CD8-positive, alpha-beta memory T cell (primary cell): ENCODE measurements around the gene FUT7. TPM values are rescaled to one million over a fixed set of nuclear protein-coding genes. Genes with fewer than 3 reads are reported as not detected.

Experiments
- CTCF ChIA-PET: fragments of 350-600 bp; sonication (Branson Sonifier 250); formaldehyde crosslinking; loops from one replicate; lab custom pipeline; 2021; ENCODE audit warnings: antibody characterized with exemption; lab: Charles Lee
- POLR2A ChIA-PET: fragments of 350-600 bp; sonication (Branson Sonifier 250); formaldehyde crosslinking; loops from one replicate; lab custom pipeline; 2021; ENCODE audit warnings: antibody characterized with exemption; lab: Charles Lee
- DNase-seq, 5 donors: peaks; one replicate each; pipeline versions ENCODE4 v3.0.0 to v3.0.0-alpha.2; 2020 to 2022; ENCODE audit warnings: mixed read lengths in 1 of 5
- H3K27ac ChIP-seq: one replicate; pipeline ENCODE4 v1.7.0; 2013; ENCODE audit warnings: low read depth, mild to moderate bottlenecking, low read length, moderate library complexity
- H3K27me3 ChIP-seq: 2 replicates; pipeline ENCODE4 v1.7.0; 2013; ENCODE audit warnings: low read length, mild to moderate bottlenecking; ENCODE audit not compliant: insufficient read depth, poor library complexity, severe bottlenecking
- H3K36me3 ChIP-seq: 2 replicates; pipeline ENCODE4 v1.7.0; 2013; ENCODE audit warnings: mild to moderate bottlenecking, low read length, moderate library complexity; ENCODE audit not compliant: insufficient read depth
- H3K4me1 ChIP-seq: 2 replicates; pipeline ENCODE4 v1.7.0; 2013; ENCODE audit warnings: mild to moderate bottlenecking, low read length, moderate library complexity; ENCODE audit not compliant: insufficient read depth
- H3K4me3 ChIP-seq: 2 replicates; pipeline ENCODE4 v1.7.0; 2013; ENCODE audit warnings: mild to moderate bottlenecking, low read length
- H3K9me3 ChIP-seq: 2 replicates; pipeline ENCODE4 v1.7.0; 2013; ENCODE audit warnings: mild to moderate bottlenecking, low read length
- H3K27ac Mint-ChIP-seq, 8 donors: one replicate each; pipeline ENCODE4 v1.8.0; 2020 to 2021; ENCODE audit warnings: mixed read lengths in 8 of 8, mild to moderate bottlenecking in 6 of 8, inconsistent platforms in 3 of 8, moderate library complexity in 3 of 8
- H3K27me3 Mint-ChIP-seq, 2 donors: one replicate each; pipeline ENCODE4 v1.8.0; 2020 to 2021; ENCODE audit warnings: mixed read lengths in 2 of 2, mild to moderate bottlenecking in 1 of 2, moderate library complexity in 1 of 2
- H3K36me3 Mint-ChIP-seq, 3 donors: one replicate each; pipeline ENCODE4 v1.8.0; 2020 to 2021; ENCODE audit warnings: mixed read lengths in 3 of 3, inconsistent platforms in 1 of 3, mild to moderate bottlenecking in 1 of 3
- H3K4me1 Mint-ChIP-seq, 3 donors: one replicate each; pipeline ENCODE4 v1.8.0; 2020 to 2021; ENCODE audit warnings: mixed read lengths in 3 of 3, inconsistent platforms in 1 of 3, mild to moderate bottlenecking in 1 of 3
- H3K4me3 Mint-ChIP-seq, 7 donors: one replicate each; pipeline ENCODE4 v1.8.0; 2020 to 2021; ENCODE audit warnings: mixed read lengths in 7 of 7, mild to moderate bottlenecking in 6 of 7, moderate library complexity in 4 of 7, inconsistent platforms in 2 of 7
- H3K9me3 Mint-ChIP-seq, 5 donors: one replicate each; pipeline ENCODE4 v1.8.0; 2020 to 2022; ENCODE audit warnings: mixed read lengths in 5 of 5, mild to moderate bottlenecking in 3 of 5, moderate library complexity in 2 of 5, inconsistent platforms in 1 of 5
- polyA plus RNA-seq: library from polyadenylated mRNA; unstranded; fragments of 300-500 nt; fragmentation: Illumina TruSeq; gene quantifications from one replicate; pipeline ENCODE4 v1.2.3, GENCODE V29; 2021
- total RNA-seq, 2 experiments: library from RNA; stranded (reverse); gene quantifications; one replicate each; pipeline ENCODE4 v1.2.3, GENCODE V29; 2021

Gene FUT7
- total and polyA plus RNA-seq, 3 experiments from 2014 or later: 0.57 to 28.7 (median 0.82) TPM

DNA sequence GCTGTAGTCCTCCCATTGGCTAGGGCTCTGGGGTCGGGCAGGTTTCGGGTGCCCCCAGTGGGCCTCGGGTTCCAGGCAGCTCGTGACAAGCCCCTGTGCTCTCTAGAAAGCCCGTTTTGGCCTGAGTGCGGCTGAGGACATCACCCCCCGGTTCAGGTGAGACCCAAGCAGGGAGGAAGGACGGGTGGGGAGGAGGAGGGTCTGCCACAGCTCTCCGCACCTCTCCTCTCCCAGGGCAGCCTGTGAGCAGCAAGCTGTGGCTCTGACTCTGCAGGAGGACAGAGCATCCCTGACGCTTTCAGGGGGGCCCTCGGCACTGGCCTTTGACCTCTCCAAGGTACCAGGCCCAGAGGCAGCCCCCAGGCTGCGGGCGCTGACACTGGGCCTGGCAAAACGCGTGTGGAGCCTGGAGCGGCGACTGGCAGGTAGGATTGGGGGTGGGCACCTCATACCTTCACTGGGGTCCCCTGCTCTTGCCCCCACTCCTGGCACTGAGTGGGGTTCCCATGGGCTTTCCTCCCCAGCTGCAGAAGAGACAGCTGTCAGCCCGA, 39.0 kb downstream of the FUT7 start:
- peaks cover 0 to 1% of the 10 kb centered on the region in 2 donors for H3K27me3 Mint-ChIP-seq
- H3K27me3 ChIP-seq: no peaks in the 10 kb centered on the region
- H3K4me3 Mint-ChIP-seq: peak overlapping the region; percentile 84 to 95 (median 87)
- DNase-seq: no peak
- no peaks in the 10 kb centered on the region for H3K9me3 Mint-ChIP-seq
- H3K27ac Mint-ChIP-seq: peak overlapping the region; percentile 92 to 98 (median 96)
- CTCF ChIA-PET: interaction anchor here (0.8 to 6.7 kb wide), 12 partner anchors 9 to 148 kb away, joined by 3 to 72 read pairs (median 8); partner anchors contain the start of genes ABCA2, C8G, FBXW5 and FUT7
- H3K4me1 ChIP-seq: peaks cover 35% of the 10 kb centered on the region
- H3K27ac ChIP-seq: peak overlapping the region; percentile 83
- H3K9me3 ChIP-seq: no peaks in the 10 kb centered on the region
- peak overlapping the region; percentile 65 for H3K4me3 ChIP-seq
- POLR2A ChIA-PET: interaction anchor here (0.8 to 2.6 kb wide), 11 partner anchors 8 to 94 kb away, joined by 3 to 15 read pairs (median 7); partner anchors contain the start of genes C8G, FBXW5, FUT7 and MAN1B1
- H3K36me3 ChIP-seq: no peaks in the 10 kb centered on the region
- H3K4me1 Mint-ChIP-seq: peaks cover 25 to 54% (median 29%) of the 10 kb centered on the region in 3 donors
- H3K36me3 Mint-ChIP-seq: peaks cover 0 to 17% (median 0%) of the 10 kb centered on the region in 3 donors

DNA sequence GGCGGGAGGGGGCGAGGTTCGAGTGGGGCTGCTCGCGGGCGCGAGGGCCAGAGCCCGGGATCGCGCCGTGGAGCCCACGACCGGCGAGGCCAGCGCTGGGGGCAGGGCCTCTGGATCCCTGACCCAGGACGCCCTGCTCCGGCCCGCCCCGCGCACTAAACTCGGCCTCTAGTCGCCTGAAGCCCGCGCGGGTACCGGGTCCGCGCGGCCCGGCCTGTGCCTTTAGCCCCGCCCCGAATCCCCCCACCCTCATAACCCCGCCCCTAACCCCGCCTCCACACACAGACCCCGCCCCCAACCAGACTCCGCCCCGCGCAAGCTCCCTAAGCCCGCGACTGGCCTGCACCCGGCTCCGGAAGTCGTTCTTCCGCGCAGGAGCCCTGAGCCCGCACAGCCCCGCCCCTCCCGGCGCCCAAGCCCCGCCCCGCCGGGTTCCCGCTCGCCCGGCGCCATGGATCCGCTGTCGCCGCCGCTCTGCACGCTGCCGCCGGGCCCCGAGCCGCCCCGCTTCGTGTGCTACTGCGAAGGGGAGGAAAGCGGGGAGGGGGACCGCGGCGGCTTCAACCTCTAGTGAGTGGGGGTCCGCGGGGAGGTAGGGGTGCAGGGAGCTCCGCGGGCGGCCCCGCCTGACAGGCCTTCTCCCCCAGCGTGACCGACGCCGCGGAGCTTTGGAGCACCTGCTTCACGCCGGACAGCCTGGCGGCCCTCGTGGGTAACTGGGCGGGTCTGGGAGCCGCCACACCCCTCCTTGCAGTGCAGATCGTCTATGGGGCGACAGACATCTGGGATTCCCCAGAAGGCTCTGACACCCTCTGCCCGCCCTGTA, 39.7 kb downstream of the FUT7 start, which contains the start of gene PAXX:
TSS of gene PAXX (plus strand) at position 430 of the 826 bp plus-strand sequence. CDS start at position 452, 22 bp downstream.
- ChIA-PET POLR2A (interaction anchor here (0.6 to 2.6 kb wide), 13 partner anchors 9 to 95 kb away, joined by 3 to 15 read pairs (median 5); partner anchors contain the start of genes C8G, FBXW5, FUT7 and MAN1B1), CTCF (interaction anchor here (0.8 to 6.7 kb wide), 12 partner anchors 10 to 245 kb away, joined by 3 to 72 read pairs (median 8); partner anchors contain the start of genes ABCA2, C8G, FBXW5 and FUT7)
- Histone ChIP-seq H3K36me3 (no peaks in the 10 kb centered on the region), H3K27ac (peak within 1 kb of the TSS; percentile 83), H3K27me3 (no peaks in the 10 kb centered on the region), H3K4me3 (peak within 1 kb of the TSS; percentile 65), H3K9me3 (no peaks in the 10 kb centered on the region), H3K4me1 (peaks cover 28% of the 10 kb centered on the region)
- peak within 1 kb of the TSS; percentile 84 to 95 (median 87) for H3K4me3 Mint-ChIP-seq
- H3K36me3 Mint-ChIP-seq: peaks cover 0 to 17% (median 0%) of the 10 kb centered on the region in 3 donors
- DNase-seq: peak; percentile 91 to 95 (median 92)
- H3K27ac Mint-ChIP-seq: peak within 1 kb of the TSS; percentile 92 to 98 (median 96)
- H3K9me3 Mint-ChIP-seq: no peaks in the 10 kb centered on the region
- H3K4me1 Mint-ChIP-seq: peaks cover 19 to 50% (median 22%) of the 10 kb centered on the region in 3 donors
- H3K27me3 Mint-ChIP-seq: peaks cover 2 to 3% of the 10 kb centered on the region in 2 donors

DNA sequence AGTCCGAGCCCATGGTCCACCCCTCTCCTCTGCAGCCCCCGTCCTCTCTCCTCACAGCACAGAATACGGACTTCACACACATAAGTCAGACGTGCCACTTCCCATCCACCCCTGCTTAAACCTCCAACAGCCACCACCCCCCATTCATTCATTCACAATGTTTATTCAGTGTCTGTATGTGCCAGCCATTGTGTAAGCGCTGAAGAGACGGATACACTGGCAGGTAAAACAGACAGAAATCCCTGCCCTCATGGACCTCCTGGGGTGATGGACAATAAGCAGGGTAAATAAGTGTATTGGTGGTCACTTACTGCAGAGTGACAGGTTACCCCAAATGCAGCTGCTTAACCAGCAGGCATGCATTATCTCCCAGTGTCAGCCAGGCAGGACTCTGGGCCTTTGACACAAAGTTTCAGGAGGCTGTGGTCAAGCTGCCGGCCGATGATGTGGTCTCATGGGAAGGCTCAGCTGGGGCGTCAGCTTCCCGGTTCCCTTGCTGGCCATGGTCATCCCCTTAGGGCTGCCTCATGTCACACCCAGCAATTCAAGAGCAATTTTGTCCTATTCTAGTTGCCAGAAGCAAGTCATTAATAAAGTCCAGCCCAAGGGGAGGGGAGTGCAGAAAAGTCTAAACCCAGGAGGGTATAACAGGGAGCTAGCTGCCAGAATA, 41.5 kb downstream of the FUT7 start:
- Mint-ChIP-seq H3K4me1 (peaks cover 14 to 40% (median 15%) of the 10 kb centered on the region in 3 donors), H3K27me3 (peaks cover 3 to 8% of the 10 kb centered on the region in 2 donors), H3K36me3 (peaks cover 0 to 14% (median 0%) of the 10 kb centered on the region in 3 donors), H3K4me3 (peak overlapping the region in 6 of 7 donors; percentile 73 to 92 (median 78)), H3K27ac (peak overlapping the region in 7 of 8 donors; percentile 4 to 98 (median 77)), H3K9me3 (no peaks in the 10 kb centered on the region)
- no peak overlapping the region for H3K4me3 ChIP-seq
- H3K27me3 ChIP-seq: no peaks in the 10 kb centered on the region
- H3K27ac ChIP-seq: no peak overlapping the region
- H3K36me3 ChIP-seq: no peaks in the 10 kb centered on the region
- DNase-seq: no peak
- ChIA-PET CTCF (interaction anchor here (0.8 to 3.9 kb wide), 2 partner anchors 15 to 45 kb away, joined by 4 to 21 read pairs; no protein-coding TSS in a partner anchor), POLR2A (interaction anchor here (0.6 kb wide), 1 partner anchor 52 kb away, joined by 8 read pairs; no protein-coding TSS in a partner anchor)
- peaks cover 13% of the 10 kb centered on the region for H3K4me1 ChIP-seq
- H3K9me3 ChIP-seq: no peaks in the 10 kb centered on the region

DNA sequence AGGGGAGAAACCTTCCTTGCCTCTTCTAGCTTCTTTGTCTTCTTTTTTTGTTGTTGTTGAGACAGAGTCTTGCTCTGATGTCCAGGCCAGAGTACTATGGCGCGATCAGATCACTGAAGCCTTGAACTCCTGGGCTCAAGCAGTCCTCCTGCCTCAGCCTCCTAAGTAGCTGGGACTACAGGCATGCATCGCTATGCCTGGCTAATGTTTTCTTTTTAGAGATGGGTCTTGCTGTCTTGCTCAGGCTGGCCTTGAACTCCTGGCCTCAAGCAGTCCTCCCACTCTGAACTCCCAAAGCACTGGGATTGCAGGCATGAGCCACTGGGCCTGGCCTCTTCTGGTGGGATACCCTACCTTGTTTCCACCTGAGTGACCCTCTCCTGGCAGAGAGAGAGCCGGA, 43.0 kb downstream of the FUT7 start:
- POLR2A ChIA-PET: interaction anchor here (0.7 to 2.5 kb wide), 2 partner anchors 14 to 252 kb away, joined by 4 to 6 read pairs; no protein-coding TSS in a partner anchor
- Histone ChIP-seq H3K9me3 (no peaks in the 10 kb centered on the region), H3K4me1 (peaks cover 10% of the 10 kb centered on the region), H3K36me3 (no peaks in the 10 kb centered on the region), H3K27ac (no peak overlapping the region), H3K4me3 (no peak overlapping the region), H3K27me3 (no peaks in the 10 kb centered on the region)
- H3K4me3 Mint-ChIP-seq: peak overlapping the region in 1 of 7 donors; percentile 65
- peak overlapping the region in 2 of 8 donors; percentile 45 to 52 for H3K27ac Mint-ChIP-seq
- peaks cover 5 to 11% of the 10 kb centered on the region in 2 donors for H3K27me3 Mint-ChIP-seq
- H3K9me3 Mint-ChIP-seq: no peaks in the 10 kb centered on the region
- DNase-seq: no peak
- H3K36me3 Mint-ChIP-seq: peaks cover 0 to 10% (median 0%) of the 10 kb centered on the region in 3 donors
- peaks cover 14 to 42% (median 15%) of the 10 kb centered on the region in 3 donors for H3K4me1 Mint-ChIP-seq
- CTCF ChIA-PET: interaction anchor here (0.9 to 1.6 kb wide), 5 partner anchors 13 to 198 kb away, joined by 3 to 6 read pairs (median 3); partner anchors contain the start of gene TMEM141

DNA sequence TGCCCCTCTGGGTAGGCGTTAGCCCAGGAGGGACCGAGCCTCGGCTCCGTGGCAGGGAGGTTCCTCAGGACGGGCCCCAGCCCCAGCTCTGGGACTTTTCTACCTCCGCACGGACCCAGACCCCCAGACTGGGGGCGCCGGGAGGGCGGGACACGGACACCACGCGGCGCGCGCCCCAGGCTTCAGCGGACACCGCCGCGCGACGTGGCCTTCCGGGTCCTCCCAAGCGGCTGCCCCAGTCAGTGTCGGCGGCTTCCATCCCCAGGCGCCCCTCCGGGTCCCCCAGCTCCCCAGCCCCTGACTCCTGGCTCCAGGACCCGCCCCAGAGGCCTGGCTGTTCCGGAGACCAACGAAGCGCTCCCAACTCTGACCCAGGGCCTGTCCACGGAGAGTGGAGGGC, 46.0 kb downstream of the FUT7 start:
- Mint-ChIP-seq H3K9me3 (no peaks in the 10 kb centered on the region), H3K36me3 (no peaks in the 10 kb centered on the region), H3K27me3 (peaks cover 7 to 14% of the 10 kb centered on the region in 2 donors), H3K4me1 (peaks cover 8 to 23% (median 8%) of the 10 kb centered on the region in 3 donors), H3K4me3 (peak overlapping the region in 3 of 7 donors; percentile 44 to 61 (median 51)), H3K27ac (peak overlapping the region in 1 of 8 donors; percentile 47)
- no peak overlapping the region for H3K27ac ChIP-seq
- no peaks in the 10 kb centered on the region for H3K36me3 ChIP-seq
- H3K9me3 ChIP-seq: no peaks in the 10 kb centered on the region
- ChIA-PET POLR2A (interaction anchor here (0.8 to 1.2 kb wide), 2 partner anchors 10 to 11 kb away, joined by 3 read pairs; partner anchors contain the start of gene CLIC3), CTCF (interaction anchor here (0.7 to 1.8 kb wide), 6 partner anchors 10 to 199 kb away, joined by 3 to 6 read pairs (median 3); partner anchors contain the start of gene CLIC3)
- DNase-seq: no peak
- no peaks in the 10 kb centered on the region for H3K27me3 ChIP-seq
- H3K4me3 ChIP-seq: no peak overlapping the region
- H3K4me1 ChIP-seq: no peaks in the 10 kb centered on the region

DNA sequence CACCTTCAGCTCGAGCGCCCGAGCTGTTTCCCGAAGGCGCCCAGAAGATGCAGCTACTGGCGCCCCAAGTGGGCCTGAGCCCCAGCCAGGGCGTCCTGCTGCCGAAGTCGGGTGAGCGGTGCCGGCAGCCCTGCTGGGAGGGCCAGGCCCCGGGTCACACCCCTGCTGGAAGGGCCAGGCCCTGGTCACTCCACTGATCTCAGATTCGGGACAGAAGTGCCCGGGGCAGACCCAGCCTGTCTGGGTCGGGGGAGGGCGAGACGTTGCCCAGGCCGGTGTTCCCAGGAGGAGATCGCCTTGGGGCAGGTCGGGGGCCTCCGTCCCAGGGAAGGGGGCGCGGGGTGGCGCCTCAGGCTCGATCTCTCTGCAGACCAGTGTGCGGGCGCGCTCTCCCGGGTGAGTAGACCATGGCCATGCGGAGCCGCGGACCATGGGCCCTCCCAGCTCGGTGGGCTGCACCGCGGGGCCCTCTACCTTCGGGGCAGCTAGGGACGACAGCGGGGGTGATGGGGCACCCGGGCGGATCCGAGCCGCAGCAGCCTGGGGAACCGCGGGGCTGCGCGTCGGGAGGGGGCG, 46.8 kb downstream of the FUT7 start:
- CTCF ChIA-PET: interaction anchor here (0.7 to 1.4 kb wide), 9 partner anchors 9 to 198 kb away, joined by 3 to 9 read pairs (median 3); partner anchors contain the start of genes C8G, CLIC3 and FBXW5
- no peaks in the 10 kb centered on the region for H3K9me3 Mint-ChIP-seq
- POLR2A ChIA-PET: interaction anchor here (0.8 to 1.3 kb wide), 4 partner anchors 10 to 25 kb away, joined by 3 to 6 read pairs (median 4); no protein-coding TSS in a partner anchor
- no peaks in the 10 kb centered on the region for H3K36me3 Mint-ChIP-seq
- H3K4me3 Mint-ChIP-seq: peak overlapping the region in 4 of 7 donors; percentile 9 to 63 (median 44)
- peak in 1 of 5 donors; percentile 29 for DNase-seq
- peaks cover 10 to 14% of the 10 kb centered on the region in 2 donors for H3K27me3 Mint-ChIP-seq
- peaks cover 5 to 23% (median 5%) of the 10 kb centered on the region in 3 donors for H3K4me1 Mint-ChIP-seq
- Histone ChIP-seq H3K9me3 (no peaks in the 10 kb centered on the region), H3K4me3 (no peak overlapping the region), H3K4me1 (no peaks in the 10 kb centered on the region), H3K36me3 (no peaks in the 10 kb centered on the region), H3K27ac (no peak overlapping the region), H3K27me3 (no peaks in the 10 kb centered on the region)
- H3K27ac Mint-ChIP-seq: peak overlapping the region in 1 of 8 donors; percentile 22
